HG03558 (cell line): ENCODE data around the gene MXD4.
"Not testable (repeated sequence)": the region's sequence is repeated elsewhere in the genome, so short reads cannot be mapped to it uniquely, and the experiment has no call there.

ENCODE experiments used
- ATAC-seq: cut with Tn5 transposase; IDR thresholded peaks from one replicate; pipeline ENCODE4 v1.9.1; 2021; ENCODE audit warnings: moderate number of reproducible peaks; ENCODE audit not compliant: unreplicated experiment; ENCODE audit errors: extremely low read depth

MXD4 gene

DNA sequence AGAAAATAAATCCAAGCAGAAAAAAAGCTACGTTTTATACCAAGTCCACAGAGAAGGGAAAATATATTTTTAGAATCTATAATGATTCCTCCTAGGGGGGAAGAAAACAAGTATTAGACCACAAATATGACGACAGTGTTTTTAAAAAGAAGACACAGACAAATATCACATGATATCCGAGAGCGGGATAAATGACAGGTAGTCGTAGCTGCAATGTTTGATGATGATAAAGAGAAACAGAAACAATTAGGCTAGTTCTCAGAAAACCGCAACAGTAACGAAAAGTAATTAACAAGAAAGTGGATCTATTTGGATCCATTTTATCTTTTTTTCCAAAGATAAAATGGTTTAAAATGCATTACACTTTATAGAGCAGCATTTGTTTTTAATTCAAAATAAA lies 20.9 kb downstream of the MXD4 start:
- no peak for ATAC-seq

- ATAC-seq, result no peak
Observed at GRCh38 chr4:2236944-2237666, 24.8 kb downstream of the MXD4 start.

- ATAC-seq, result no peak
Observed at GRCh38 chr4:2231082-2231481, 30.8 kb downstream of the MXD4 start.

DNA sequence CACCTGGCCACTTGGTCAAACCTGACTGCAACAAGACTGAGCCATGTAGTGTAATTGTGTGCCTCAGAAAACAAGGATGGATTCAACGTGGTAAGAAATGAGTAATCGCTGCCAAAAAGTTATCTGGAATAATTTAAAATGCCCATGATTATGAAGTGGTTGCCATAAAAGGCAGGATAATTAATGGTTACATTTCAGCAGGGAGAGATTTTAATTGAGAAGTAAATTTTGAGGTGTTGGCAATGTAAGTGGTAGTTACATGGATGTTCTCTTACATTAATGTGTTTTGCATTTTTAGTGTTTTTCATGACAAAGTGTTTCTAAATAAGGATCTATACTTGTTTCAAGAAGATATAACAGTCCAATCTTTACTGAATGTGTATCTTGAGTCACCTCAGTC lies 35.6 kb downstream of the MXD4 start:
- no peak for ATAC-seq

DNA sequence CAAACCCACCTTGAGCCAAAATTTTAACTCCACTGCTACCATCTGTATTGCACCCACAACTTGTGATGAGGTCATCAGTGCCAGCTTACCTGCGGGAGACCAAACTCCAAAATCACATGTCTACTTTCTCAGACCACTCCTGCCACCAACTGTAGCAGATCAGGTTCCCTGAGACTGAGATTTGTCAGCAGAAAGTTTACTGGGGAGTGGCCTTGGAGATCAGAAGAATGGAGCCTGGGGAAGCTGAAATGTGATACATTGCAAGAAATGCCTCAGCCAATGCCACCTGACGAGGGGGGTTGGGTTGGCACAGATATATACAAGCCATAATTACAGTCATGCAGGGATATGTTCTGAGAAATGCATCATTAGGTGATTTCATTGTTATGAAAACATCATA lies 39.1 kb downstream of the MXD4 start:
- ATAC-seq, result no peak

GRCh38 chr4:2221378-2221777 lies 40.5 kb downstream of the MXD4 start:
- ATAC-seq, result not testable (repeated sequence)

- ATAC-seq, result no peak
Observed at GRCh38 chr4:2220016-2220630, 41.8 kb downstream of the MXD4 start.

- ATAC-seq, result no peak
Observed at GRCh38 chr4:2219233-2219760, 42.6 kb downstream of the MXD4 start.

GRCh38 chr4:2218436-2218835 lies 43.5 kb downstream of the MXD4 start:
- ATAC-seq, result no peak

DNA sequence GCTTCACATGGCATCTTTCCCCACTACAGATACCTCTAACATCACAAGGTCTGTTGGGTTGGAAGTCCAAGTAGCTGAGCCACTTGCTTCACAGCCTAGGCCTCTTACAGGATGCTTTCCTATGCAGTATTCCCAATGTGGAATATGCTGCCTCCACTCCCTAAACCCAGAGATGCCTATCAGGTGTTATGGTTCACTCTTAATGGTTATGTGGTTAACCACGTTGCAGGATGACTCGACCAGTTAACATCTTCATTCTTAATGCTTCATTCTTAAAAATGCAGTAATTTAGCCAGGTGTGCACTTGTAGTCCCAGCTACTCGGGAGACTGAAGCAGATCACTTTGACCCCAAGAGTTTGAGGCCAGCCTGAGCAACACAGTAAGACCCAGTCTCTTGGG lies 44.2 kb downstream of the MXD4 start:
- no peak for ATAC-seq

GRCh38 chr4:2212831-2213230 lies 49.1 kb downstream of the MXD4 start:
- no peak for ATAC-seq

DNA sequence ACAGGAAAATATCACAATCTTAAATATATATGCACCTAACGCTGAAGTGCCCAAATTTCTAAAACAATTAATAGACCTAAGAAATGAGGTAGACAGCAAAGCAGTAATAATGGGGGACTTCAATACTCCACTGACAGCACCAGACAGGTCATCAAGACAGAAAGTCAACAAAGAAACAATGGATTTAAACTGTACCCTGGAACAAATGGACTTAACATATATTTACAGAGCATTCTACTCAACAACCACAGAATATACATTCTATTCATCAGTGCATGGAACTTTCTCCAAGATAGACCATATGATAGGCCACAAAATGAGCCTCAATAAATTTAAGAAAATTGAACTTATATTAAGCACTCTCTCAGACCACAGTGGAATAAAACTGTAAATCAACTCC lies 59.1 kb downstream of the MXD4 start:
- not testable (repeated sequence) for ATAC-seq
